ENCODE measurements around the gene JOSD2.
"Not testable (repeated sequence)": the region's sequence is repeated elsewhere in the genome, so short reads cannot be mapped to it uniquely, and the experiment has no call there.

JOSD2 gene

DNA sequence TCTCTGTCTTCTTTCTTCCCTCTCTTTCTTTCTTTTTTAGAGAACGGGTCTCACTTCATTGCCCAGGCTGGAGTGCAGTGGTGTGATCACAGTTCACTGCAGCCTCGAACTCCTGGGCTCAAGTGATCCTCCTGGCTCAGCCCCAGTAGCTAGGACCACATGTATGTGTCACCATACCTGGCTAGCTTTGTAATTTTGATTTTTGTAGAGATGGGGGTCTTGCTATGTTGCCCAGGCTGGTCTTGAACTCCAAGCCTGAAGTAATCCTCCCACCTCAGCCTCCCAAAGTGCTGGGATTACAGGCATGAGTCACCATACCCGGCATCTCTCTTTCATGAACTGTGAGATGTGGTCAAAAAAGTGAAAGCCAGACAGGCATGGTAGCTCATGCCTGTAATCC is 37.7 kb downstream of the JOSD2 start:
- not testable (repeated sequence) for DNase-seq

DNA sequence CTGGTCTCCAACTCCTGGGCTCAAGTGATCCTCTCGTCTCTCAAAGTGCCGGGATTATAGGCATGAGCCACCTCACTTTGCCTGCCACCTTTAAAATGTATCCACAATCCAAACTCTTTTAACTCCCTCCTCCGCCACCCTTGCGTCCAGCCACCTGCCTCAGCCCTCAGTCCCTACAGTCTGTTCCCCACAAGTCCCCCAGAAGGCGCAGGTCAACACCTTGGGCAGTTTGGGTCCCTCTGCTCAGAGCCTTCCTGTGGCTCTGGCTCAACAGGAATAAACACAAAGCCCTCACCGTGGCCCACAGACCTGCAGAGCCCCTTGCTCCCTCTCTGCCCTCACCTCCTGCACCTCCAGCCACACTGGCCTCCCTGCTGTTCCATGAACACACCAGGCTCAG is 42.2 kb downstream of the JOSD2 start:
- no peak for DNase-seq

DNA sequence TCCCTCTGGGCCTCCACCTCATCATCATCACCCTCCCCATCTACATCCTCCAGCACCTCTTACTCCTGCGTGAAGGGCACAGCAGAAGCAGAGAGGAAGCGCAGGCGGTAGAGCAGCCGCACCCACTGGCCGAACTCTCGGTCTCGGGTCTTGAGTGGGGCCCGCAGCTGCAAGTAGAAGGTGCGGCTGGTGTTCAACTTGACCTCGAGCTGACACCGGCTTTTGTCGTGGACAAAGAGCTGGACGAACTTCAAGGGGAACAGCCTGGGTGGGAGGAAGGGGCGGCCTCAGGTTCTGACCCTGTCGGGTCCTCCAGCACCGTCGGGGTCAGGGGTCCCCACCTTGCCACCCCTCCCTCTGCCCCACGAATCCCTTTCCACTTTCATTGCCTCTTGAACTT is 43.4 kb downstream of the JOSD2 start:
- no peak for DNase-seq

DNA sequence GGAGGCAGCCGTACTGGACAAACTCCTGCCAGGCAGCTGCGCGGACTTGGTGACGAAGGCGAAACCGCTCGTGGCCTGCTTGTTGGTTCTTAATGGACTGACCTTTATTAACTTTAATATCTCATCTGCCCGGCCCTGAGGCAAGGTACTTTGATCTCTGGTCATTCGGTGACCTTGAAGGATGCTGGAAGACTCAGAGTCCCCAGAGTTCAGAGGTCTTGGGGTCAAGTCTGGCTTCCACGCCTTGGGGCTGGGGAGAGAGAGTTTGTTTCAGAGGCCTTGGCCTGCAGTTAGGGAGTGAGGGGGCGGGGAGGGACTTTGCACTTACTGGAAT is 44.3 kb downstream of the JOSD2 start:
- no peak for DNase-seq

DNA sequence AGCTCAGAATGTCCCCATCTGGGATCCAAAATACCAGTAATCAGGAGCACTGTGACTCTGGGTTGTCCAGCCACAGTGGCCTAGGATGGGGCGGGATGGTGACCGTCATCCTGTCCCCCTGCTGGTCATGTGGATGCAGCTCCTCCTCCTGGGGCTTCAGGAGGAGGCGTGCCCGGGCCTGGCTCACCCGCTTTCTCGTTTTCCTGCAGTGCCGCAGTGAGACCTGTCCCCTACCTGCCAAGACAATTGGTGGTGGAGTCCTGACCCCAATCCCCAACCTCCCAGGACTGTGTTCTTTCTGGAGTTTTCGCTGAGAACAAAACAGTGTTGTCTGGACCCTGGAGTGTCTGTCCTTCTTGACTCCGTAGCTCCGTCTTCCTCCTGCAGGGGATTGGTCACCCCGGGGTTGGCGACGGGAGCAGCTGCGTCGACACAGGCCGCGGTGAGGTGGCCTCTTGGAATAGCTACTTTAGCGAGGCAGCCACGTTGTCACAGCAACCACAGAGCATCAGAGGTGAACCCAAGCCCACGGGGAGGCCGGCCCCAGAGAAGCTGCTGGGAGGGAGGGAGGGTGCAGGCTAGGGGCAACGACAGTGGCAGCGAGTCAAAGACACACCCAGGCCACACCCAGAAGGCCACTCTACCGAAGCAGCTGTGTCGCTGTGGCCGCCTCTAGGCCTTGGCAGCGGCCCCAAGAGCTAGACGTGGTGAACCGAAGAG is 44.8 kb downstream of the JOSD2 start:
- DNase-seq = no peak

DNA sequence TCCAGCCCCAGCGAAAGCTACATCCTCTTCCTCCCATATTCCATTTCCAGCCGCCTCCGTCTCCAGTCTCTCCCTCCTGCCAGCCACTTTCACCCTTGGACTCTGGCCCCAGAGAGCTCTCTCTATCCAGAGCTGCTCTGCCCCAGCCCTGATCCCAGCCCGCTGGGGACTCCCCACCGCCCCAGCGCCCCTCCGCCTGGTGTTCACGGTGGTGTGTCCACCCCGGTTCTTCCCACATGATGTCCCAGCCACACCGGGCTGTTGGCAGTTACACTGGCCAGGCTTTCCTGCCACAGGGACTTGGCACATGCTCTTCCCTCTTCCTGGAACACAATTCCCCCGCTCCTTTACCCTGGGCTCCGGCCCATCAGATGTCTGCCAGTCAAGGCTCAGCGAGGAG is 46.0 kb downstream of the JOSD2 start:
- no peak for DNase-seq

DNA sequence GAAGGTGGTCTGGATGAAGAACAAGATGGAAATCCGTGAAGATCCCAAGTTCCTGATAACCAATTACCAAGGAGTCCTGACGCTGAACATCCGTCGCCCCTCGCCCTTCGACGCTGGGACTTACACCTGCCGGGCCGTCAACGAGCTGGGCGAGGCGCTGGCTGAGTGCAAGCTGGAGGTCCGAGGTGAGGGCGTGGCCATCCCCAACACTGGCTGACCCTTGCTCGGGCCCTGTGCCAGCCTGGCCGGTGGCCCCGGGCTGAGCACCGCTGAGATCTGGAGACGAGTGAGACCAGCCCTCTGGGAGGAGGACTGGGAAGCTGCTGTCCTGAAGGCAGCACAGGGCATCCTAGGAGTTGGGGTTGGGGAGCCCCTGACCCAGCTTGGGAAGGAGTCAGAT is 46.6 kb downstream of the JOSD2 start:
- no peak for DNase-seq

DNA sequence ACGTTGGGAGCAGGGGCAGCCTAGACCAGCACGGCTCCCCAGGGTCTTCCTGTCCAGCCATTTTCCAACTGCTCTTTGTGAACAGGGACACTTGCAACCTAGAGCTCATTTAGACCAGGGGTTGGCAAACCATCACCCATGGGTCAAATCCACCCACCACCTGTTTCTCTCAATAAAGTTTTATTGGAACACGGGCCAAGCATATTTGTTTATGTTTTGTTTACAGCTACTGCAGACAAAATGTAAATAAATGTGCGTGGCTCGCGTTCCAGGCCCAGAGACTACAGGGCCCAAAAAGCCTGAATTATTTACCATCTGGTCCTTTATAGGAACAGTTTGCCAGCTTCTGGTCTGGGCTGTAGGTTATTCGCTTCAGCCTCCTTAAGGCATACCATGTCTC is 48.0 kb downstream of the JOSD2 start:
- DNase-seq = no peak

DNA sequence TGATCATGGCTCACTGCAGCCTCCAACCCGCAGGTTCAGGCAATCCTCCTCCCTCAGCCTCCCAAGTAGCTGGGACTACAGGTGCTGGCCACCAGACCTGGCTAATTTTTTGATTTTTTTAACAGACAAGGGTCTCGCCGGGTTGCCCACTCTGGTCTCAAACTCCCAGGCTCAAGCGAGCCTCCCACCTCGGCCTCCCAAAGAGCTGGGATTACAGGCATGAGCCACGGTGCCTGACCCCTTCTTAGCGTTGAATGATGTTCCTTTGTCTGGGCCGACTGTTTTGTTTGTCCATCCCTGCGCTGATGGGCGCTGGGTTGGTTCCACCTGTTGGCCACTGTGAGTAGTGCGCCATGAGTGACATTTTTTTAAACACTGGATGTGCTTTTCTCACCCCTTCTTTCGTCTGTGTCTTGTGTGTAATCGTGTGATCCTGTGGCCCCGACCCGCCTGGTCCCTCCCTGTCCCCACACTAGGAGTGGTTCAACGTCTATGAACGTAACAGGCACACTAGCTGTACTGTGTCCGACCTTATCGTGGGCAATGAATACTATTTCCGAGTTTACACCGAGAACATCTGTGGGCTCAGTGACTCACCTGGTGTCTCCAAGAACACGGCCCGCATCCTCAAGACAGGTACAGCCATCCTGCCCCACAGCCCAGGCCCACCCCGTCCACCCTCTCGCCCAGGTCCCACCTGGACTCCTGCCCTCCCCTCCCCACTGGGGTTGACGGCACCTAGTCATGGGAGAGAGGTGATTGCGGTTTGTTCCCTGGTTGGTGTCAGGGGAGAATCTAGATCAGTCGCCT is 49.7 kb downstream of the JOSD2 start:
- DNase-seq = no peak

DNA sequence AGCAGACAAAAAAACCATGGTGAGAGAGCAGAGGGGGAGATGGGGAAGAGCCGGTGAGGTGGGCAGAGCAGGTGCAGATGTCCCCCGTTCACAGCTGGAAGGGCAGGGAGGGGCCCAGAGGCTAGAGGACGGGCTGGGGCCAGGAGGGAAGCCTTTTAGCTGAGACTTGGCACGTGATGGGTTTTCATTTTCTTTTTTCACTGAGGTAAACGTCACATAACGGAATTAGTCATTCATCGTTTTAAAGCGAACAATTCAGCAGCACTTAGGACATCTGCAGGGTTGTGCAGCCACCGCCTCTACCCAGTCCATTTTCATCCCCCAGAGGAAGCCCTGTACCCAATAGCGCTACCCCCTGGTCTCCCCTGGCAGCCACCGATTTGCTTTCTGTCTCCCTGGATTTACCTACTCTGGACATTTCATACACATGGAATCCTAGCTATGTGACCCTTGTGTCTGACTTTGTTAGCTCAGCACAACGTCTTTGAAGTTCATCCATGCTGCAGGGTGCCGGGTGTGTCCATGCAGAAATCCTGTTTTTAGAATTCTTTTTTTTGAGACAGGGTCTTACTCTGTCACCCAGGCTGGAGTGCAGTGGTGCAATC is 50.7 kb downstream of the JOSD2 start:
- DNase-seq = no peak

DNA sequence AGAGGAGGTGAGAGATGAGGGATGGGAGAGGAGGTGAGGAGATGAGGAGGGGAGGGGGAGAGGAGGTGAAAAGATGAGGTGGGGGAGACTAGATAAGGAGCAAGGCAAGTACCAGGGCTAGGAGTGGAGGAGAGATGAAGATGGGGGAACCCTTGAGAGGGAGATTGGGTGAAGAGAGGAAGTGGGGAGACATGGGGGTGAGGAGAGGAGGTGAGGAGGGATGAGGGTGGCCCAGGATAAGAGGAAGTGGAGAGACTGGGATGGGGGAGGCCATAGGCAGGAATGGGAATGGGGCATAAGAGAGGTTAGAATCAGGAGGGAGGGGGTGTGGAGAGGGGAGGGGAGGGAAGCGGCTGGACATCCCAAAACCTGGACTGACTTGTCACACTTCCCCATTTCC is 51.4 kb downstream of the JOSD2 start:
- DNase-seq = no peak

DNA sequence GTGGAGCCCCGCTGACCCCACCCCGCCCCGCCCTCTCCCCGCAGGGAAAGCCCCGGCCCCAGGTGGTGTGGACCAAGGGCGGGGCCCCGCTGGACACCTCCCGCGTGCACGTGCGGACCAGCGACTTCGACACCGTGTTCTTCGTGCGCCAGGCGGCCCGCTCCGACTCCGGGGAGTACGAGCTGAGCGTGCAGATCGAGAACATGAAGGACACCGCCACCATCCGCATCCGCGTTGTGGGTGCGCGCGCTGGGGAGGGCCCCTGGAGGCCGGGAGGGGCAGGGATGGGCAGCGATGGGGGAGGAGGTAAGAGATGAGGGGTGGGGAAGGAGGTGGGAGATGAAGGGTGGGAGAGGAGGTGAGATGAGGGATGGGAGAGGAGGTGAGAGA is 51.9 kb downstream of the JOSD2 start:
- DNase-seq = no peak

DNA sequence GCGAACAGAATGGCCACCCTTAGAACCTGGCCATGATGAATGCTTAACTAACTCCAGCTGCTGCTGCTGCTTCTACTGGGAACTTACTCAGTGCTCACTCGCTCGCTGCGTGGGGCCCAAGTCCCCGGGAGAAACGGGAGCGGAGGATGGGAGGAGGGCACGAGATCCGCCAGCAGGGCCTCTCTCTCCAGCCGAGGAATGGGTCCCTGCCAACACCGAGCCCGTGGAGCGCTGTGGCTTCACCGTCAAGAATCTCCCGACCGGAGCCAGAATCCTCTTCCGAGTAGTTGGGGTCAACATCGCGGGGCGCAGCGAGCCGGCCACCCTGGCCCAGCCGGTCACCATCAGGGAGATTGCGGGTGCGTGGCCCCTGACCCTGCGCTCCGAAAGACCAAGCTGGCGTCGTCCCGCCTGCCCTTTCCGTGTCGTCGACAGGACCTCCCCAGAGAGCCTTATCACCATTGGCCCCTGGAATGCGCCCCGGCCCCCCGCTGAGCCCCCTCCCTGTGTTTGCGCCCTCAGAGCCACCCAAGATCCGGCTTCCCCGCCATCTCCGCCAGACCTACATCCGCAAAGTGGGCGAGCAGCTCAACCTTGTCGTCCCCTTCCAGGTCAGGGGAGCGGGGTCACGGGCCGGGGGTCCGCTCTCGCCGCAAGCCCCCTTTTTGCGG is 52.5 kb downstream of the JOSD2 start:
- DNase-seq = no peak

DNA sequence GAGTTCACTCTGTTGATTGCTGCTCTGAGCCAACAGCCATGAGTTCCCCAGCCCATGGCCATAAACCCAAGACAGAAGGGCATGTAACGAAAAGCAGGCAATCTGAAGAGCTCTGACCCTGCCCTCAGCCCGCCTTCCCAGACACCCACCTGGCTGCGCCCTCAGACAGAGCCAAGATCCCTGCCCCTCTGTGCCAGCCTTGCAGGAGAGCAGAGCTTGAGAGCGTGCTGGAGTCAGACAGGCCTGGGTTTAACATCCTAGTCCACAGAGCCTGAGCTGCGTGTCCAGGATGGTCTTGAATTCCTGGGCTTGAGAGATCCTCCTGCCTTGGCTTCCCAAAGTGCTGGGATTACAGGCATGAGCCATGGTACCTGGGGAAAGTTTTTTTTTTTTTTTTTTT is 53.7 kb downstream of the JOSD2 start:
- DNase-seq = no peak

Measured in DMS 273 treated with DMSO at 0.1 percent for 48 hours (cell line).